ENCODE results near the gene STK36. TPM values are rescaled to one million over a fixed set of nuclear protein-coding genes. Genes with fewer than 3 reads are reported as not detected.

STK36 gene
- polyA plus RNA-seq, 2 of the 4 experiments (the other 2 are of a cell fraction) = 20.6 to 29.9 TPM

- no peak for DNase-seq (ENCODE audit: low read depth in 1 of 2, low spot score in 1 of 2)
- peaks cover 5% of the 10 kb centered on the region; the same call in 1 of the 3 replicates for H3K4me1 ChIP-seq
- WGBS (ENCODE audit: missing lambda C conversion rate) = 97% methylated on average over 10 of the region's 10 CpGs
- no peaks in the 10 kb centered on the region for H3K9me3 ChIP-seq
- POLR2A ChIA-PET = no interaction called here
- CTCF ChIA-PET = interaction anchor here (1.2 to 2.1 kb wide), 4 partner anchors 16 to 100 kb away, joined by 3 to 5 read pairs (median 4); no protein-coding TSS in a partner anchor
- ATAC-seq = no peak
- FAIRE-seq = no peak
- H3K4me3 ChIP-seq = no peak overlapping the region
- TF ChIP-seq MAFK (IDR thresholded peaks at IDR 0.05; ENCODE audit: partially characterized antibody) = no peak
- TF ChIP-seq CHD2 (IDR thresholded peaks at IDR 0.05; ENCODE audit: low read length, partially characterized antibody) = no peak
- no peak for TF ChIP-seq KDM1A (IDR thresholded peaks at IDR 0.05; ENCODE audit: low read depth)
- TF ChIP-seq ATOH8 (CRISPR knock-in tag; IDR thresholded peaks at IDR 0.05; ENCODE audit: low read depth) = no peak
- TF ChIP-seq PBX3 (IDR thresholded peaks at IDR 0.05) = no peak
- no peak for TF ChIP-seq CBX2 (IDR thresholded peaks at IDR 0.05; ENCODE audit: borderline replicate concordance, low read depth)
- TF ChIP-seq REST (IDR thresholded peaks at IDR 0.05) = no peak
- no peak for TF ChIP-seq NPAS2 (CRISPR knock-in tag; IDR thresholded peaks at IDR 0.05; ENCODE audit: borderline replicate concordance)
- TF ChIP-seq JUNB (IDR thresholded peaks at IDR 0.05) = no peak
- no peak for TF ChIP-seq EHMT2 (IDR thresholded peaks at IDR 0.05; ENCODE audit: low read depth)
- no peak for TF ChIP-seq ELK1 (IDR thresholded peaks at IDR 0.05; ENCODE audit: low read depth, low read length)
- TF ChIP-seq POLR2AphosphoS2 (conservative IDR thresholded peaks at IDR 0.05; ENCODE audit: low read length) = no peak
- no peak for TF ChIP-seq HOXB13 (CRISPR knock-in tag; IDR thresholded peaks at IDR 0.05; ENCODE audit: low read depth)
- TF ChIP-seq EP300 (IDR thresholded peaks at IDR 0.05) = no peak
- TF ChIP-seq MYC (IDR thresholded peaks at IDR 0.05; ENCODE audit: borderline replicate concordance, low read length) = no peak
- H3K4me2 ChIP-seq = no peak overlapping the region
- no peak overlapping the region for H3K27ac ChIP-seq
These were observed 75.1 kb downstream of the STK36 start for GRCh38 chr2:218746960-218747359.

GRCh38 chr2:218748741-218749441 lies 77.0 kb downstream of the STK36 start:
- ChIA-PET CTCF (interaction anchor here (1.1 to 1.2 kb wide), 2 partner anchors 39 to 99 kb away, joined by 3 to 4 read pairs; no protein-coding TSS in a partner anchor), POLR2A (no interaction called here)
- H3K27ac ChIP-seq = no peak overlapping the region
- TF ChIP-seq CBX2 (IDR thresholded peaks at IDR 0.05; ENCODE audit: borderline replicate concordance, low read depth) (no peak), KDM1A (IDR thresholded peaks at IDR 0.05; ENCODE audit: low read depth) (no peak), RFX5 (IDR thresholded peaks at IDR 0.05) (no peak), ZSCAN20 (CRISPR knock-in tag; IDR thresholded peaks at IDR 0.05) (no peak), MAX (IDR thresholded peaks at IDR 0.05) (no peak)
- H3K9me3 ChIP-seq = no peaks in the 10 kb centered on the region
- no peak overlapping the region for H3K4me3 ChIP-seq
- WGBS (ENCODE audit: missing lambda C conversion rate) = 88% methylated on average over 8 of the region's 8 CpGs
- H3K4me1 ChIP-seq = peaks cover 5% of the 10 kb centered on the region; the same call in 1 of the 3 replicates
- ATAC-seq = no peak; a peak in 1 of 6 replicates
- DNase-seq (ENCODE audit: low read depth in 1 of 2, low spot score in 1 of 2) = no peak
- H3K4me2 ChIP-seq = no peak overlapping the region
- FAIRE-seq = no peak

Other genes with a start within 250 kb of the STK36 start
- gene USP37, start 103.7 kb upstream of the STK36 start, polyA plus RNA-seq (2011; rRNA removed) = 10.9 and 12.8 TPM in 2 replicates
- 5.1 to 5.3 TPM (median 5.2 TPM) in 3 replicates for gene USP37, start 103.7 kb upstream of the STK36 start, polyA plus RNA-seq (2017; fragmentation: RNase III; extraction: RNeasy Plus Mini Kit Qiagen cat#74134 plus additional on column Dnase treatment)
- gene CNOT9, start 103.2 kb upstream of the STK36 start, polyA plus RNA-seq (2011; rRNA removed) = 86.7 and 87.4 TPM in 2 replicates
- 40.1 to 42.7 TPM (median 40.9 TPM) in 3 replicates for gene CNOT9, start 103.2 kb upstream of the STK36 start, polyA plus RNA-seq (2017; fragmentation: RNase III; extraction: RNeasy Plus Mini Kit Qiagen cat#74134 plus additional on column Dnase treatment)
- 2.5 and 2.8 TPM in 2 replicates for gene PLCD4, start 64.2 kb upstream of the STK36 start, polyA plus RNA-seq (2011; rRNA removed)
- gene PLCD4, start 64.2 kb upstream of the STK36 start, polyA plus RNA-seq (2017; fragmentation: RNase III; extraction: RNeasy Plus Mini Kit Qiagen cat#74134 plus additional on column Dnase treatment) = 0.83 to 1.7 TPM (median 1.2 TPM) in 3 replicates
- gene ZNF142, start 12.5 kb upstream of the STK36 start, polyA plus RNA-seq (2011; rRNA removed) = 6.3 and 9.5 TPM in 2 replicates
- gene ZNF142, start 12.5 kb upstream of the STK36 start, polyA plus RNA-seq (2017; fragmentation: RNase III; extraction: RNeasy Plus Mini Kit Qiagen cat#74134 plus additional on column Dnase treatment) = 10.7 to 11.4 TPM (median 10.7 TPM) in 3 replicates
- gene BCS1L, start 12.4 kb upstream of the STK36 start, polyA plus RNA-seq (2011; rRNA removed) = 47.1 and 47.2 TPM in 2 replicates
- 46.3 to 52.7 TPM (median 47.5 TPM) in 3 replicates for gene BCS1L, start 12.4 kb upstream of the STK36 start, polyA plus RNA-seq (2017; fragmentation: RNase III; extraction: RNeasy Plus Mini Kit Qiagen cat#74134 plus additional on column Dnase treatment)
- 61.5 and 74.0 TPM in 2 replicates for gene RNF25, start 84 bp upstream of the STK36 start, polyA plus RNA-seq (2011; rRNA removed)
- 33.5 to 34.6 TPM (median 33.8 TPM) in 3 replicates for gene RNF25, start 84 bp upstream of the STK36 start, polyA plus RNA-seq (2017; fragmentation: RNase III; extraction: RNeasy Plus Mini Kit Qiagen cat#74134 plus additional on column Dnase treatment)
- 26.2 and 37.0 TPM in 2 replicates for gene TTLL4, start 38.7 kb downstream of the STK36 start, polyA plus RNA-seq (2011; rRNA removed)
- 23.4 to 25.6 TPM (median 25.0 TPM) in 3 replicates for gene TTLL4, start 38.7 kb downstream of the STK36 start, polyA plus RNA-seq (2017; fragmentation: RNase III; extraction: RNeasy Plus Mini Kit Qiagen cat#74134 plus additional on column Dnase treatment)
- 0.13 and 0.20 TPM in 2 replicates for gene CYP27A1, start 110.1 kb downstream of the STK36 start, polyA plus RNA-seq (2011; rRNA removed)
- gene CYP27A1, start 110.1 kb downstream of the STK36 start, polyA plus RNA-seq (2017; fragmentation: RNase III; extraction: RNeasy Plus Mini Kit Qiagen cat#74134 plus additional on column Dnase treatment) = 0.10 to 0.14 TPM (median 0.11 TPM) in 3 replicates
- gene PRKAG3, start 159.7 kb downstream of the STK36 start, polyA plus RNA-seq (2011; rRNA removed) = not detected in 2 replicates
- gene PRKAG3, start 159.7 kb downstream of the STK36 start, polyA plus RNA-seq (2017; fragmentation: RNase III; extraction: RNeasy Plus Mini Kit Qiagen cat#74134 plus additional on column Dnase treatment) = not detected in 3 replicates
- gene WNT6, start 187.7 kb downstream of the STK36 start, polyA plus RNA-seq (2011; rRNA removed) = 0.05 and 0.06 TPM in 2 replicates
- 0.08 to 0.28 TPM (median 0.10 TPM) in 3 replicates for gene WNT6, start 187.7 kb downstream of the STK36 start, polyA plus RNA-seq (2017; fragmentation: RNase III; extraction: RNeasy Plus Mini Kit Qiagen cat#74134 plus additional on column Dnase treatment)
- not detected in 2 replicates for gene WNT10A, start 208.8 kb downstream of the STK36 start, polyA plus RNA-seq (2011; rRNA removed)
- 0.04 TPM in 2 of 3 replicates, not detected in the other for gene WNT10A, start 208.8 kb downstream of the STK36 start, polyA plus RNA-seq (2017; fragmentation: RNase III; extraction: RNeasy Plus Mini Kit Qiagen cat#74134 plus additional on column Dnase treatment)